ENCODE measurements around the gene NRXN3.

GRCh38 chr14:79586989-79587598 lies 1416.9 kb downstream of the NRXN3 start:
- no peak for TF ChIP-seq EZH2 (IDR thresholded peaks at IDR 0.05; ENCODE audit: insufficient read depth, poor library complexity, severe bottlenecking)
- TF ChIP-seq EZH2phosphoT487 (IDR thresholded peaks at IDR 0.05; ENCODE audit: insufficient read depth, low read depth), result no peak
